Astrocyte (in vitro differentiated cells and primary cell): ENCODE data around the gene SCYL3. TPM values are rescaled to one million over a fixed set of nuclear protein-coding genes. Genes with fewer than 3 reads are reported as not detected.

Experiments
- DNase-seq: peaks from one replicate; pipeline ENCODE4 v3.0.0-alpha.2; 2010; ENCODE audit warnings: low read depth
- FAIRE-seq: peaks from 2 replicates; lab custom pipeline; 2011; peaks lifted over from hg19 to GRCh38; lab: Jason Lieb, UNC
- H2AFZ ChIP-seq: 2 replicates; pipeline ENCODE4 v1.6.0; 2012; ENCODE audit warnings: low read depth, low read length, inconsistent platforms
- H3K27ac ChIP-seq: 2 replicates; pipeline ENCODE4 v1.5.1; 2011; ENCODE audit warnings: low read depth, low read length, inconsistent platforms
- H3K27me3 ChIP-seq: 2 replicates; pipeline ENCODE4 v1.6.0; 2011; ENCODE audit warnings: low read length, inconsistent platforms; ENCODE audit not compliant: insufficient read depth
- H3K36me3 ChIP-seq: 2 replicates; pipeline ENCODE4 v1.5.1; 2011; ENCODE audit warnings: low read length, inconsistent platforms; ENCODE audit not compliant: insufficient read depth
- H3K4me1 ChIP-seq: 2 replicates; pipeline ENCODE4 v1.5.1; 2011; ENCODE audit warnings: low read length, inconsistent platforms; ENCODE audit not compliant: insufficient read depth
- H3K4me2 ChIP-seq: 2 replicates; pipeline ENCODE4 v1.6.0; 2012; ENCODE audit warnings: low read length, inconsistent platforms
- H3K4me3 ChIP-seq: 2 replicates; pipeline ENCODE4 v1.5.1; 2011; ENCODE audit warnings: low read depth, mild to moderate bottlenecking, low read length, inconsistent platforms; ENCODE audit not compliant: insufficient read depth
- H3K79me2 ChIP-seq: 2 replicates; pipeline ENCODE4 v1.6.0; 2012; ENCODE audit warnings: mild to moderate bottlenecking, low read length, inconsistent platforms; ENCODE audit not compliant: insufficient read depth
- H3K9ac ChIP-seq: 2 replicates; pipeline ENCODE4 v1.6.0; 2012; ENCODE audit warnings: mild to moderate bottlenecking, low read length, inconsistent platforms
- H3K9me3 ChIP-seq: 2 replicates; pipeline ENCODE4 v1.5.1; 2012; ENCODE audit warnings: low read depth, mild to moderate bottlenecking, low read length, inconsistent platforms; ENCODE audit not compliant: insufficient read depth
- H4K20me1 ChIP-seq: 2 replicates; pipeline ENCODE4 v1.6.0; 2012; ENCODE audit warnings: low read length, inconsistent platforms; ENCODE audit not compliant: insufficient read depth
- H3K27ac Mint-ChIP-seq: one replicate; pipeline ENCODE4 v1.8.0; 2021; ENCODE audit warnings: mild to moderate bottlenecking, mixed read lengths; ENCODE audit not compliant: unreplicated experiment
- H3K27me3 Mint-ChIP-seq: one replicate; pipeline ENCODE4 v1.8.0; 2021; ENCODE audit warnings: low read depth, mixed read lengths; ENCODE audit not compliant: unreplicated experiment
- H3K36me3 Mint-ChIP-seq: one replicate; pipeline ENCODE4 v1.8.0; 2021; ENCODE audit warnings: low read depth, mixed read lengths; ENCODE audit not compliant: unreplicated experiment
- H3K4me1 Mint-ChIP-seq: one replicate; pipeline ENCODE4 v1.8.0; 2021; ENCODE audit warnings: low read depth, mixed read lengths; ENCODE audit not compliant: unreplicated experiment
- H3K4me3 Mint-ChIP-seq: one replicate; pipeline ENCODE4 v1.8.0; 2021; ENCODE audit warnings: mild to moderate bottlenecking, moderate library complexity, mixed read lengths; ENCODE audit not compliant: unreplicated experiment
- H3K9me3 Mint-ChIP-seq: one replicate; pipeline ENCODE4 v1.8.0; 2021; ENCODE audit warnings: mild to moderate bottlenecking, mixed read lengths; ENCODE audit not compliant: unreplicated experiment
- CTCF ChIP-seq: IDR thresholded peaks from 2 replicates; pipeline ENCODE4 v1.5.1; 2011; ENCODE audit warnings: low read depth, mild to moderate bottlenecking, inconsistent platforms, low read length, moderate library complexity; ENCODE audit not compliant: insufficient read depth
- EZH2 ChIP-seq: IDR thresholded peaks from 2 replicates; pipeline ENCODE4 v1.6.1; 2012; ENCODE audit warnings: mild to moderate bottlenecking, low read length, inconsistent platforms; ENCODE audit not compliant: insufficient read depth
- total RNA-seq: library from RNA; stranded (reverse); gene quantifications from 2 replicates; pipeline ENCODE4 v1.2.1, GENCODE V29; 2021

The SCYL3 gene
- total RNA-seq, 1 donor from 2014 or later, result 6.2 TPM

DNA sequence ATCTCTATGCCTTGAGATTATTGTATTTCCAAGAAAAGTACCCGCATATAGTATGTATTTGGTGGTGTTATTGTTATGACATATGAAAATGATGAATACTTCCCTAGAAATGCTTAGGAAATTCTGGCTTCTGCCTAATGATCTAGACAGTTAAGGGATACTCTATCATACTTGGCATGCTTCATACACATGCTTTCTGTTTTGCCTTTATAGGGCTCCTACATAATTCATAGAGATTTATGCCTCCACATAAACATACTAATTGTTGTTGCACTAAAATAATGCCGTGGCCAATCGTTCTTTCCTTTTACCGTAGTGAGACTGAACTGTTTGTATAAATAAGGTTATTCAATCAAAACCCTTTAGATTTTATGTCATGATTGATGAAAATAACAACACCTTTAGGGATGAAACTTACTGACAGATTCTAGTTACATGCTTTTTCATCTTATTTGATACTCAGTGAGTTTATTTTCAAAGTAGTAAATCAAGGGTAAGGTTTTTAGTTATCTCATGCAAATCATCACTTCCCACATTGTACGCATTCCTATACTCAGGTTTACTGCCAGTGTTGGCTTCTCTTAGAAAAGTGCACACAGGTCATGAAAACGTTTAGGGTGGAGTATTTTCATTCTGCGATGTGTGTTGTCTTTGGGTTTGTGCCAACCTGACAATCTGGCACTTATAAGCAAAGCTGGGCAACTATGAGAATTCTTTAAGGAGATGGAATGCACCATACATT, 40.5 kb upstream of the SCYL3 start:
- Histone ChIP-seq H3K4me3 (no peak overlapping the region), H2AFZ (no peak overlapping the region), H3K27ac (no peak overlapping the region), H3K4me2 (peak overlapping the region; percentile 20), H3K9ac (no peak overlapping the region), H3K27me3 (no peaks in the 10 kb centered on the region), H4K20me1 (no peaks in the 10 kb centered on the region), H3K79me2 (no peaks in the 10 kb centered on the region), H3K4me1 (peaks cover 6% of the 10 kb centered on the region), H3K9me3 (no peaks in the 10 kb centered on the region), H3K36me3 (no peaks in the 10 kb centered on the region)
- no peak overlapping the region for H3K27ac Mint-ChIP-seq
- H3K4me3 Mint-ChIP-seq, result no peak overlapping the region
- H3K9me3 Mint-ChIP-seq, result no peaks in the 10 kb centered on the region
- TF ChIP-seq CTCF (no peak), EZH2 (no peak)
- H3K4me1 Mint-ChIP-seq, result peaks cover 9% of the 10 kb centered on the region
- no peaks in the 10 kb centered on the region for H3K27me3 Mint-ChIP-seq
- H3K36me3 Mint-ChIP-seq, result no peaks in the 10 kb centered on the region
- DNase-seq (peak; percentile 55), FAIRE-seq (no peak)

DNA sequence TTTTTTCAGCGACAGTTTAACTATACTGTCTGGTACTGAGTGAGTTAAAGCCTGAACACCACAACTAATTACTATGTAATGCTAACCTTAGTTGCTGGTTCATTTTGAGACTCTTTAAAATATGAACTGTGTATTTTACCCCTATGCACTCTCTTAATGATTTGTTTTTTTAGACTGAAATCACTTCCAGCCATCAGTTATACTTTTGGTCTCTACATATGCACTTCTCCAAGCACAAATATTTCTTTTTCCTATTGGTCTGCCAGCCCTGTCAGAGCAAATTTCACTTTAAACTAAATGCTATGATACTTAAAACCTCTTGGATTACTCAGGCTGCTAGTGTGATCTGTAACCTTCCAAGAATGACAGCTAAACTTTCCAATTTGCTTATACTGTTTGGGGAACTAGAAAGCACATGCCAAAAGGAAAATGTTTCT, 38.1 kb upstream of the SCYL3 start:
- Mint-ChIP-seq H3K4me3 (no peak overlapping the region), H3K27me3 (no peaks in the 10 kb centered on the region), H3K9me3 (no peaks in the 10 kb centered on the region), H3K36me3 (no peaks in the 10 kb centered on the region), H3K27ac (no peak overlapping the region), H3K4me1 (peaks cover 9% of the 10 kb centered on the region)
- TF ChIP-seq EZH2, result no peak
- no peak for TF ChIP-seq CTCF
- Histone ChIP-seq H3K4me3 (no peak overlapping the region), H3K79me2 (no peaks in the 10 kb centered on the region), H3K36me3 (no peaks in the 10 kb centered on the region), H3K9ac (no peak overlapping the region), H3K9me3 (no peaks in the 10 kb centered on the region), H4K20me1 (no peaks in the 10 kb centered on the region), H3K4me2 (no peak overlapping the region), H3K4me1 (peaks cover 6% of the 10 kb centered on the region), H3K27ac (no peak overlapping the region), H3K27me3 (no peaks in the 10 kb centered on the region), H2AFZ (no peak overlapping the region)
- DNase-seq, result peak; percentile 31
- FAIRE-seq, result peak; percentile 20

- peaks cover 9% of the 10 kb centered on the region for H3K4me1 Mint-ChIP-seq
- no peaks in the 10 kb centered on the region for H3K9me3 Mint-ChIP-seq
- FAIRE-seq (peak; percentile 47), DNase-seq (no peak)
- no peak overlapping the region for H3K9ac ChIP-seq
- no peaks in the 10 kb centered on the region for H4K20me1 ChIP-seq
- H3K27ac ChIP-seq, result no peak overlapping the region
- no peaks in the 10 kb centered on the region for H3K36me3 ChIP-seq
- H3K27ac Mint-ChIP-seq, result no peak overlapping the region
- no peak overlapping the region for H3K4me2 ChIP-seq
- no peak overlapping the region for H2AFZ ChIP-seq
- H3K4me1 ChIP-seq, result no peaks in the 10 kb centered on the region
- no peaks in the 10 kb centered on the region for H3K79me2 ChIP-seq
- no peaks in the 10 kb centered on the region for H3K9me3 ChIP-seq
- H3K4me3 ChIP-seq, result no peak overlapping the region
- no peaks in the 10 kb centered on the region for H3K27me3 Mint-ChIP-seq
- H3K27me3 ChIP-seq, result no peaks in the 10 kb centered on the region
- no peak for TF ChIP-seq EZH2
- no peaks in the 10 kb centered on the region for H3K36me3 Mint-ChIP-seq
- no peak overlapping the region for H3K4me3 Mint-ChIP-seq
These were observed 35.5 kb upstream of the SCYL3 start for GRCh38 chr1:169929210-169929526.
